Panc1 (cell line): ENCODE measurements around the gene MEGF11. TPM values are rescaled to one million over a fixed set of nuclear protein-coding genes. Genes with fewer than 3 reads are reported as not detected.

Experiments
- ATAC-seq: fragments of 200-7000 bp; cut with Tn5 transposase; 2 replicates; pipeline ENCODE4 v1.9.1; 2020; ENCODE audit warnings: mild to moderate bottlenecking, moderate library complexity
- BruUV-seq: library from RNA; stranded (reverse); fragments of 400-500 nt; replicated peaks from 2 replicates; lab custom pipeline; 2021; lab: Mats Ljungman, UMichigan
- CTCF ChIA-PET: fragments of 300-600 bp; sonication (Branson Sonifier 250); formaldehyde crosslinking; loops from one replicate; lab custom pipeline; 2022; ENCODE audit warnings: antibody characterized with exemption; lab: Charles Lee
- POLR2A ChIA-PET: fragments of 300-600 bp; sonication (Branson Sonifier 250); formaldehyde crosslinking; loops from one replicate; lab custom pipeline; 2022; ENCODE audit warnings: antibody characterized with exemption; lab: Charles Lee
- DNase-seq: peaks from one replicate; pipeline ENCODE4 v3.0.0-alpha.2; 2010; ENCODE audit warnings: low read depth, low spot score
- H3K27ac ChIP-seq: 2 replicates; pipeline ENCODE4 v1.5.1; 2011; ENCODE audit warnings: mild to moderate bottlenecking, low read length, inconsistent platforms
- H3K27me3 ChIP-seq: fragments of 200-500 bp; sonication (Bioruptor generic); 2 replicates; pipeline ENCODE4 v1.6.0; 2014; ENCODE audit warnings: low read length, inconsistent platforms; ENCODE audit not compliant: control insufficient read depth, insufficient read depth
- H3K36me3 ChIP-seq: fragments of 200-500 bp; sonication (Bioruptor generic); 2 replicates; pipeline ENCODE4 v1.5.1; 2014; ENCODE audit warnings: inconsistent platforms, mild to moderate bottlenecking, low read length, moderate library complexity; ENCODE audit not compliant: control insufficient read depth, insufficient read depth
- H3K4me1 ChIP-seq: 2 replicates; pipeline ENCODE4 v1.5.1; 2011; ENCODE audit warnings: inconsistent platforms, mild to moderate bottlenecking, low read length, moderate library complexity; ENCODE audit not compliant: control insufficient read depth, insufficient read depth
- H3K4me3 ChIP-seq, 2 experiments: 2 replicates each; pipeline ENCODE4 v1.5.1; 2011 to 2012; ENCODE audit warnings: low read depth in 2 of 2, low read length in 2 of 2, mild to moderate bottlenecking in 2 of 2, inconsistent platforms in 1 of 2, moderate library complexity in 1 of 2
- H3K9me3 ChIP-seq: fragments of 200-500 bp; sonication (Bioruptor generic); 2 replicates; pipeline ENCODE4 v1.5.1; 2014; ENCODE audit warnings: low read depth, mild to moderate bottlenecking, inconsistent platforms, low read length, moderate library complexity; ENCODE audit not compliant: control insufficient read depth, insufficient read depth
- CTCF ChIP-seq: fragments of 450-650 bp; IDR thresholded peaks from 2 replicates; pipeline ENCODE4 v1.5.1; 2017; ENCODE audit warnings: mild to moderate bottlenecking
- REST ChIP-seq, 2 experiments: IDR thresholded peaks; 2 replicates each; pipeline ENCODE4 v1.6.1; 2011 to 2012; ENCODE audit warnings: low read depth in 2 of 2, control low read depth in 1 of 2, low read length in 1 of 2, mild to moderate bottlenecking in 1 of 2, moderate library complexity in 1 of 2; ENCODE audit not compliant: insufficient read depth in 1 of 2
- SIN3A ChIP-seq: IDR thresholded peaks from 2 replicates; pipeline ENCODE4 v1.6.1; 2012; ENCODE audit warnings: low read depth, mild to moderate bottlenecking, low read length, moderate library complexity, borderline replicate concordance; ENCODE audit not compliant: insufficient read depth
- in situ Hi-C: cut with HindIII; loops from 2 replicates; pipeline ENCODE4 v1.10.0; 2016; ENCODE audit warnings: low sequenced_read_pairs, low pct_unique_long_range_greater_than_20kb
- intact Hi-C: fragments of 100-400 bp; cut with micrococcal nuclease; formaldehyde crosslinking; loops from one replicate; pipeline ENCODE4 v1.10.0; 2022; ENCODE audit not compliant: unreplicated experiment
- total RNA-seq: library from RNA; stranded (reverse); gene quantifications from one replicate; pipeline ENCODE4 v1.2.1, GENCODE V29; 2021; ENCODE audit not compliant: unreplicated experiment

MEGF11 gene
- total RNA-seq, 1 experiment from 2014 or later: 0.95 TPM

GRCh38 chr15:66252685-66253417 is 699 bp downstream of the MEGF11 start:
- Histone ChIP-seq H3K9me3 (no peaks in the 10 kb centered on the region), H3K27ac (no peak overlapping the region), H3K4me3 (peak overlapping the region; percentile 47 to 74), H3K4me1 (peaks cover 5% of the 10 kb centered on the region; the same call in 1 of the 2 replicates), H3K27me3 (peaks cover 26% of the 10 kb centered on the region), H3K36me3 (no peaks in the 10 kb centered on the region)
- DNase-seq: no peak
- CTCF ChIA-PET: interaction anchor here (0.6 kb wide), 1 partner anchor 63 kb away, joined by 3 read pairs; no protein-coding TSS in a partner anchor
- no TSS peak for BruUV-seq
- POLR2A ChIA-PET: no interaction called here
- intact Hi-C loops: no loop called here
- in situ Hi-C loops: no loop called here
- TF ChIP-seq SIN3A (no peak), CTCF (peak; percentile 7)
- ATAC-seq: peak; percentile 73

GRCh38 chr15:66251790-66252684 is 1.5 kb downstream of the MEGF11 start:
- H3K27ac ChIP-seq: no peak overlapping the region
- intact Hi-C loops: no loop called here

More at GRCh38 chr15:66251790-66252684, 1.5 kb downstream of the MEGF11 start:
- Histone ChIP-seq H3K27me3 (peaks cover 21% of the 10 kb centered on the region), H3K4me3 (peak overlapping the region; percentile 47 to 74), H3K4me1 (peaks cover 5% of the 10 kb centered on the region; the same call in 1 of the 2 replicates), H3K9me3 (no peaks in the 10 kb centered on the region), H3K36me3 (no peaks in the 10 kb centered on the region)
- ChIA-PET POLR2A (no interaction called here), CTCF (interaction anchor here (0.6 to 0.7 kb wide), 2 partner anchors 64 to 175 kb away, joined by 3 to 4 read pairs; no protein-coding TSS in a partner anchor)
- peak; percentile 87 for ATAC-seq
- no peak for DNase-seq
- in situ Hi-C loops: no loop called here
- BruUV-seq: no TSS peak
- TF ChIP-seq REST (IDR thresholded peaks at IDR 0.05; ENCODE audit: insufficient read depth in 1 of 2, low read depth in 2 of 2, low read length in 1 of 2) (no peak), CTCF (peak; percentile 97)
